ENCODE results near the gene U2AF1L4.

The U2AF1L4 gene, protein sequence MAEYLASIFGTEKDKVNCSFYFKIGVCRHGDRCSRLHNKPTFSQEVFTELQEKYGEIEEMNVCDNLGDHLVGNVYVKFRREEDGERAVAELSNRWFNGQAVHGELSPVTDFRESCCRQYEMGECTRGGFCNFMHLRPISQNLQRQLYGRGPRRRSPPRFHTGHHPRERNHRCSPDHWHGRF

GRCh38 chr19:35745328-35746086, at the start of gene U2AF1L4, which contains the start of gene PSENEN:
Gene U2AF1L4 (minus strand): TSS chr19:35745418. CDS start chr19:35745391, 27 bp downstream.
Gene PSENEN (plus strand): TSS chr19:35745651. CDS start chr19:35745931, 280 bp downstream.
- peak; percentile 96 to 97 for DNase-seq (ENCODE audit: low read depth in 2 of 2)

GRCh38 chr19:35793381-35794165, 48.4 kb upstream of the U2AF1L4 start:
- DNase-seq (ENCODE audit: low read depth in 2 of 2) = no peak

DNA sequence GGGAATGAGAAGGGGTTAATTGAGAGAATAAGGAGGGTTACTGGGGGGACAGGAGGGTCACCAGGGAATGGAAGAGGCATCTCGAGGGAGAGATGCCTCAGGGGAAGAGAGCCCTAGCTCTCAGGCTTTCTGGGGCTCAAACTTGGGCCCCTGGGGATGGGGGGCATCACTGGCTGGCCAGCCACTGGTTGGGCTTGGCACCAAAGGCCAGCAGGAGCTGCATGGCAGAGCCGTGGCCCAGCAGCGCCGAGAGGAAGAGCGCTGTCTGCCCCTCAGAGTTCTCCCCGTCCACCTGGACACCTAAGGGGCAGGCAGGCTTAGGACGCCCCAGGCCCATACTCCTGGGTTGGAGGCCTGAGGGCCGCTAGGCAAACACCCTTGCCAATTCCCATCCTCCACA, 47.7 kb upstream of the U2AF1L4 start:
- no peak for DNase-seq (ENCODE audit: low read depth in 2 of 2)

DNA sequence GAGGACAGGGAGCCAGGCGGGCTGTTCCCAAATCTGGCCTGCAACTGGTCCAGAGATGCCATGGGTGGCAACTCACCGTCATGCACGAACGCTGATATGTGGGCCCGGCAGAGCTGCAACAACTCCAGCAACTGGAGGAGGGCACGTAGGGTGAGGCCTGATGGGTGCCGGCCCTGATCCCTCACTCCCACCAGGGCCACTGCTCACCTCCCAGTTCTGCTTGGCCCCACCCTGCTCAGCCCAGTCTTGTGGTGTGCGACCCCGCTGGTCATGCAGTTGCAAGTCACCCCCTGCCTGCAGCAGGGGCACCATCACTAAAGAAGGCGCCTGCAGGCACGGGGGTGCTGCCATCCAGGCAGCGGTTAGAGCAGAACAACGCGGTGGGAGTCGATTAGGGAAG, 47.1 kb upstream of the U2AF1L4 start:
- no peak for DNase-seq (ENCODE audit: low read depth in 2 of 2)

DNA sequence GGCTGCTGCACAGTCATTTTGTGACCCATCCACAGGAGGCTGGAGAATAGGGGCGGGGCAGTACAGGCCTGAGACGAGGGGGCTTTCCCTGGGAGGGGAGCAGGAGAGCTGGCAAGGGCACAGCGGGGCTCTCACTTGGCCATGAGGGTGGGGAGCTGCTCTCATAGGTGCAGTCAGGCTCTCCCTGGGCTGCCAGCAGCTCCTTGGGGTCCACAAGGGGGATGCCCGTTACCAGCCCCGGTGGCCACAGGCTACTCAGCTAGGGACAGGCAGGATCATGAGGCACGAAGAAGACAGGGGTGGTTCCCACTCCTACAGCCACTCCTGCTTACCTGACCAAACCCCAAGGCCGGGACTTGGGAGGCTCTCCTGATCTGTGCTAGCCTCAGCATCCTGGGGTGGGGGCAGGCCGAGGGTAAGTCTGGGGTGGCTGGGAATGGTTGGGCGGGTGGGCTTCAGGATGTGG, 46.6 kb upstream of the U2AF1L4 start:
- DNase-seq (ENCODE audit: low read depth in 2 of 2) = no peak

DNA sequence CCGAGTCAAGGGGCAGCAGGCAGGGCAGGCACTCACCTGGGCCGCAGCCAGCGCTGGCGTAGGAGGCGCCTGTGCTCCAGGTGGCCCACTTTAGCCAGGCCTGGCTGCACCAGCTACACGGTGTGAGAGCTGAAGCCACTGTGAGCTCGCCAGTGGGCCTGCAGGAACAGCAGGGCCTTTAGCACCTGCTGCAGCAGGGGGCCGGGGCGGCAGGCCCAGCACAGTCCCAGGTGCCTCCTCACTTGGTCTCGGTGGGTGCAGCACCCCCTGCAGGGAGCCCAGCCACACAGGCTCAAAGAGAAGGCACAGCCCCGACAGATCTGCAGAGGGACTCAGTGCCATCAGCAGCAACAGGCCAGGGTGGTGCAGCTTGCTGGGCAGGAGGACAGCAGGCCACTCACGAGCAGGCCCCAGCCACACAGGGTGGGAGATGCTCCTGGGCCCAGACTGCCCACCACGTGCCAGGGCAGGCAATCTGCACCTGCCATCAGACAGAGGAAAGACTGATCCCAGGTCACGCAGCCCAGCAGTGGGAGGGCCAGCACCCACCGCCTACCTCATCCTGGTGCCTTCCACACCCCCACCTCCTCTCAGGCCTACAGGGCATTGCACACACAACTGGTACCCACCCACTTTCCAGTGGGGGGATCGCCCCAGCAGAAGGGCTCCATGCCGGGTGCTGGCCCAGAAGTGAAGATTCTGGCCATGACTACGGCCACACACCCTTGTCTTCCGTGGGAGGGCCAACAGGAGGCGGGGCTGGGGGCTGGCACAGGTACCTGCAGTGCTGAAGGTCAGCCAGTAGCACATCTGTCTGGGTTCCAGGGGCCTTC, 46.0 kb upstream of the U2AF1L4 start:
- no peak for DNase-seq (ENCODE audit: low read depth in 2 of 2)

DNA sequence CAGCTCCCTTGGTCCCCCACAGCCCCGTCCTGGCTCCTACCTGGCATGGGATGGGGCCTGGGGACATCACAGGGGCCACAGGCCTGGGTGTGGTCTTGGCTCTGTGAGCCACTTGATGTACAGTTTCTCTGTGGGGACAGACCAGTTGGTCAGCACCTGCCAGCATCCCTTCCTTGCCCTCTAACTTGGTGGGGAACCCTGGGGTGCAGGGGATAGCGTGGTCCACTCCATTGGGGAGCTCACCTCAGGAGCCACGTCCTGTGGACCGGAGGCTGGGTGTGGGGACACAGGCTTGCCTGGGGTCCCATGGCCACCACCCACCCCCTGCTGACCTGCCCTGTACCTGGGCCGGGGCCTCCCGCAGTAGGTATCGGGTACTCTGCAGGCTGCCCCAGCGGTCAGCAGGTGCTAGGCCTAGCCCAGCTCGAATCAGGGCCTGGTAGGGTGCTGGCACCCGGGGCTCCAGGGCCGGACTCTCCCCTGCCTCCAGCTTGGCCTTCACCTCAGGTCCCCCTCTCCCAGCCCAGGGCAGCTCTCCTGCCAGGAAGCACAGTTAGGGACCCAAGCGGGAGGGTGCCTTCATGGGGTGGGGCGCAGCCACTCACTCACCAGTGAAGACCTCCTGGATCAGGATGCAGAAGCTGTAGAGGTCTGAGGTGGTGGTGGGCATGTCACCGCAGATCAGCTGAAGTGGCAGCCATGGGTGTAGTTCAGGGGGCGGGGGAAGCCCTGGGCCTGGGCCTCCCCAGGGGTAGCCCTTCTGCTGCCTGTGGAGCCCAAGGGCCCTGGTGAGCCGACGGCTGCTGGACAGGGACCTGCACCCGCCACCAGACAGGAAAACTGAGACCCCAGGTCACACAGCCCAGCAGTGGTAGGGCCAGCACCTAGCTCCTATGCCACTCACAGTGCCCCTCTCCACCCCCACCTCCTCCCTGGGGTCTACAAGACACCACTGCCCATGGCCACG, 45.0 kb upstream of the U2AF1L4 start:
- DNase-seq (ENCODE audit: low read depth in 2 of 2) = no peak

DNA sequence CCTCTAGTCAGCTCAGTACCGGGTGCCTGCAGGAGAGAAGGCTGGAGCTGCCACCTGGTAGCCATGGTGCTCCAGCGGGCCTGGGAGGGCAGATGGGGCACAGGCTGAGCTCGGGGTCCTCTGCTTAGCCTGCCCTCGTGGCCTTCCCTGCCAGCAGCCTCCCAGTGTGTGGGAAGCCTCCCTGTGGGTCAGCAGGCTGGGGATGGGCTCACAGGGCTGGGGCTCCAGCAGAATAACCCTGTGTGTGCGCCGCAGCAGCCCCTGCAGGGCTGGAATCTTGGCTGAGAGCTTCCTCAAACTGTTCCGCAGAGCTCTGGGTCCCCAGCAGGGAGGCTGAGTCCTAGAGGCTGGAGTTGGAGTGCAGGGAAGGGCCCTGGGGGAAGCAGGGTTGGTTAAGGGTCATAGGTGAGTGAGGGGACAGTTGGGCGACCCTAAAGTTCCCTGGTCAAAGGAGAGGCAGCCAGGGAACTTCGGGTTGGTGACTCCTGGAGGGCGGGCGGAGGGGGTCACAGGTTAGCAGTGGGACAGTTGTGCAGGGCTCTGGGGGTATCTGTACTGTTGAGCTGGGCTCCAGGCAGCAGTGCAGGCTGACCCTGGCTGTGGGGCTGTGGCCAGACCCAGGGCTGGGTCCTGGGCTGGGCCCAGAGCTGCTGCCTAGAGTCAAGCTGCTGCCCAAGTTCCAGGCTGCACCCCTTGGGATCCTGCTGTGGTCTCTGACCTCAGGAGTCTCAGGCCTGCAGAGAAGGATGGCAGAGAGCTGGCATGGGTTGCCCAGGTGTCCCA, 44.2 kb upstream of the U2AF1L4 start:
- DNase-seq (ENCODE audit: low read depth in 2 of 2) = no peak

- no peak for DNase-seq (ENCODE audit: low read depth in 2 of 2)
Observed at GRCh38 chr19:35788205-35788960, 43.2 kb upstream of the U2AF1L4 start.

DNA sequence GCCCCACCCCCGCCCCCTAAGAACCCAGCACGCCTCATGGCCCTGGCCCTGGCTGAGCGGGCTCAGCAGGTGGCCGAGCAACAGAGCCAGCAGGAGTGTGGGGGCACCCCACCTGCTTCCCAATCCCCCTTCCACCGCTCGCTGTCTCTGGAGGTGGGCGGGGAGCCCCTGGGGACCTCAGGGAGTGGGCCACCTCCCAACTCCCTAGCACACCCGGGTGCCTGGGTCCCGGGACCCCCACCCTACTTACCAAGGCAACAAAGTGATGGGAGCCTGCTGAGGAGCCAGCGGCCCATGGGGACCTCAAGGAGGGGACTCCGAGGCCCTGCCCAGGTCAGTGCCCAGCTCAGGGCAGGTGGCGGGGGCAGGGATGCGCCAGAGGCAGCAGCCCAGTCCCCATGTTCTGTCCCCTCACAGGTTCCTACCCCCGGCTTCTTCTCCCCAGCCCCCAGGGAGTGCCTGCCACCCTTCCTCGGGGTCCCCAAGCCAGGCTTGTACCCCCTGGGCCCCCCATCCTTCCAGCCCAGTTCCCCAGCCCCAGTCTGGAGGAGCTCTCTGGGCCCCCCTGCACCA, 42.1 kb upstream of the U2AF1L4 start:
- no peak for DNase-seq (ENCODE audit: low read depth in 2 of 2)

GRCh38 chr19:35786299-35787160, 41.3 kb upstream of the U2AF1L4 start:
- no peak for DNase-seq (ENCODE audit: low read depth in 2 of 2)

DNA sequence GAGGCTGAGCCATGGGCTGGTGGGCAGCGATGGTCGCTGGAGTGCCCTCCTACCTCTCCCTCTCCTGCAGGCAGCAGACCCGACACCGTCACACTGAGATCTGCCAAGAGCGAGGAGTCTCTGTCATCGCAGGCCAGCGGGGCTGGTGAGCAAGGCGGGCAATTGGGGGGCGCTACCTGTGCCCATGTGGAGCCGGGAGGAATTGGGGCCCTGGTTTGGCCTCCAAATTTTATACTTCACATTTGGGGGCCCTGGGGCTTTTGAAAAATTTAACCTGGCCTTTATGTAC, 40.1 kb upstream of the U2AF1L4 start:
- no peak for DNase-seq (ENCODE audit: low read depth in 2 of 2)

GRCh38 chr19:35784503-35785338, 39.5 kb upstream of the U2AF1L4 start:
- no peak for DNase-seq (ENCODE audit: low read depth in 2 of 2)

- DNase-seq (ENCODE audit: low read depth in 2 of 2) = no peak
Observed at GRCh38 chr19:35783469-35784434, 38.5 kb upstream of the U2AF1L4 start.

DNA sequence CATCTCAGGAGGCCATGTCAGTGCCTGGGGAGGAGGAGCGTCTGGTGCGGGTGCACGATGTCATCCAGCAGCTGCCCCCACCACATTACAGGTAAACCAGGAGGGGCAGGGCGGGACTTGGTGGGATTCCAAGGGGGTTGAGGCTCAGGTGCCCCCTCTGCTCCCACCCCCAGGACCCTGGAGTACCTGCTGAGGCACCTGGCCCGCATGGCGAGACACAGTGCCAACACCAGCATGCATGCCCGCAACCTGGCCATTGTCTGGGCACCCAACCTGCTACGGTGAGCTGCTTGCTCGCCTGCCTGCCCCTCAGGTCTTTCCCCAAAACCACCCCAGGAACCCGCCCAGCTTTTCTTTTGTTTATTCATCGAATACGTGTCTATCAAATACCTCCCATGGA, 37.4 kb upstream of the U2AF1L4 start:
- DNase-seq (ENCODE audit: low read depth in 2 of 2) = no peak

- DNase-seq (ENCODE audit: low read depth in 2 of 2) = no peak
Observed at GRCh38 chr19:35781650-35782049, 36.4 kb upstream of the U2AF1L4 start.

Data from stimulated activated CD8-positive, alpha-beta memory T cell treated with anti-CD3 and anti-CD28 coated beads, Interleukin-15, amount 100 ng/mL, for 48 hours (primary cell).